Measurements from ENCODE around the gene BMP6. TPM values are rescaled to one million over a fixed set of nuclear protein-coding genes. Genes with fewer than 3 reads are reported as not detected.

Gene BMP6
- total and polyA plus RNA-seq, 2 of the 8 experiments (the other 6 are each of a cell fraction or from before 2014, with no cell fraction given): 2.0 to 2.1 TPM

GRCh38 chr6:7763881-7764280 lies 38.0 kb downstream of the BMP6 start:
- Histone ChIP-seq H2AK5ac (ENCODE audit: low read depth, low read length) (no peak overlapping the region), H3K79me1 (ENCODE audit: low read depth, low read length) (no peaks in the 10 kb centered on the region), H3K18ac (ENCODE audit: extremely low read depth, low read length) (no peak overlapping the region), H2BK120ac (replicated peaks; ENCODE audit: low read depth, low read length) (no peak overlapping the region), H3K14ac (ENCODE audit: insufficient read length) (no peak overlapping the region), H4K91ac (replicated peaks; ENCODE audit: insufficient read length, low read length) (no peak overlapping the region), H3K9me3 (ENCODE audit: insufficient read depth in 2 of 2, low read depth in 1 of 2, low read length in 1 of 2) (no peaks in the 10 kb centered on the region), H3K27me3 (replicated peaks in 1 of 4; ENCODE audit: control insufficient read depth in 3 of 4, extremely low read depth in 1 of 4, insufficient read depth in 3 of 4, low read length in 3 of 4) (no peaks in the 10 kb centered on the region; a peak in 1 of 7 replicates), H3K79me2 (ENCODE audit: control insufficient read depth in 1 of 2, insufficient read depth in 2 of 2, low read length in 2 of 2) (no peaks in the 10 kb centered on the region), H3K4me2 (ENCODE audit: insufficient read depth in 1 of 2, low read depth in 2 of 2, low read length in 2 of 2) (no peak overlapping the region), H2BK15ac (ENCODE audit: low read length) (no peak overlapping the region), H2BK12ac (ENCODE audit: low read depth, low read length) (no peak overlapping the region), H2BK20ac (ENCODE audit: low read length) (no peak overlapping the region), H3K36me3 (ENCODE audit: control insufficient read depth in 2 of 4, insufficient read depth in 4 of 4, low read length in 3 of 4) (no peaks in the 10 kb centered on the region), H2AFZ (ENCODE audit: low read length) (no peak overlapping the region), H4K20me1 (replicated peaks in 1 of 2; ENCODE audit: control insufficient read depth in 1 of 2, insufficient read depth in 2 of 2, low read length in 2 of 2) (no peaks in the 10 kb centered on the region), H3K27ac (ENCODE audit: low read depth, low read length) (no peak overlapping the region), H3K4me1 (replicated peaks in 1 of 4; ENCODE audit: control insufficient read depth in 3 of 4, insufficient read depth in 4 of 4, low read length in 3 of 4) (peaks cover 0 to 9% (median 4%) of the 10 kb centered on the region in 4 experiments; a peak in 4 of 7 replicates), H4K8ac (ENCODE audit: extremely low read depth, insufficient read depth, low read length) (no peak overlapping the region), H3K4ac (replicated peaks; ENCODE audit: insufficient read length, low read depth, low read length) (no peak overlapping the region), H3K56ac (replicated peaks; ENCODE audit: insufficient read length, low read depth, low read length) (no peak overlapping the region), H3K23me2 (ENCODE audit: low read depth, low read length) (no peaks in the 10 kb centered on the region), H3K4me3 (ENCODE audit: extremely low read depth in 1 of 4, insufficient read depth in 2 of 4, low read depth in 3 of 4, low read length in 4 of 4) (no peak overlapping the region), H3K23ac (ENCODE audit: insufficient read length) (no peak overlapping the region), H2BK5ac (ENCODE audit: low read depth, low read length) (no peak overlapping the region), H4K5ac (ENCODE audit: insufficient read length, low read depth, low read length) (no peak overlapping the region), H3K9ac (replicated peaks in 1 of 4; ENCODE audit: extremely low read depth in 1 of 4, low read depth in 3 of 4, low read length in 3 of 4) (no peak overlapping the region)
- ChIA-PET POLR2A (ENCODE audit: partially characterized antibody) (no interaction called here), CTCF (ENCODE audit: partially characterized antibody) (interaction anchor here (0.8 to 1.6 kb wide), 4 partner anchors 9 to 90 kb away, joined by 3 to 4 read pairs (median 3); no protein-coding TSS in a partner anchor)
- 77% methylated on average over 9 of the region's 9 CpGs; no CpG with 5 or more reads in 1 of the 2 experiments for WGBS, 2 experiments (ENCODE audit: extremely low coverage in 1 of 2, insufficient coverage in 1 of 2, insufficient read length in 1 of 2, insufficient replicate concordance in 2 of 2, low coverage in 1 of 2, low lambda C conversion rate in 2 of 2, missing lambda C conversion rate in 1 of 2)
- DNase-seq (ENCODE audit: low read depth in 1 of 2, low spot score in 2 of 2) (no peak), FAIRE-seq (no peak)
- TF ChIP-seq SRF (IDR thresholded peaks at IDR 0.05; ENCODE audit: low read depth, low read length) (no peak), MAFK (IDR thresholded peaks at IDR 0.05; ENCODE audit: low read depth, low read length) (no peak), CHD2 (IDR thresholded peaks at IDR 0.05; ENCODE audit: low read length) (no peak), HDAC6 (IDR thresholded peaks at IDR 0.05; ENCODE audit: low read depth, low read length) (no peak), SAP30 (IDR thresholded peaks at IDR 0.05; ENCODE audit: insufficient read depth, insufficient replicate concordance, low read length) (no peak), CTBP2 (IDR thresholded peaks at IDR 0.05; ENCODE audit: borderline replicate concordance, insufficient read depth, insufficient read length, low read length) (no peak), HDAC2 (IDR thresholded peaks at IDR 0.05; ENCODE audit: borderline replicate concordance in 1 of 2, low read depth in 2 of 2, low read length in 2 of 2) (no peak), CREB1 (IDR thresholded peaks at IDR 0.05) (no peak), KDM5A (IDR thresholded peaks at IDR 0.05; ENCODE audit: low read length) (no peak), ZNF274 (IDR thresholded peaks at IDR 0.05; ENCODE audit: borderline replicate concordance, extremely low read depth, low read length) (no peak), CEBPB (IDR thresholded peaks at IDR 0.05; ENCODE audit: low read depth, low read length) (no peak)

All from H1 (cell line).